GM21576 (cell line): ENCODE data around the gene NWD2.
"Not testable (repeated sequence)": the region's sequence is repeated elsewhere in the genome, so short reads cannot be mapped to it uniquely, and the experiment has no call there.

Experiments used
- ATAC-seq: cut with Tn5 transposase; IDR thresholded peaks from one replicate; pipeline ENCODE4 v1.9.1; 2021; ENCODE audit warnings: mild to moderate bottlenecking, moderate library complexity; ENCODE audit not compliant: unreplicated experiment

Gene NWD2

DNA sequence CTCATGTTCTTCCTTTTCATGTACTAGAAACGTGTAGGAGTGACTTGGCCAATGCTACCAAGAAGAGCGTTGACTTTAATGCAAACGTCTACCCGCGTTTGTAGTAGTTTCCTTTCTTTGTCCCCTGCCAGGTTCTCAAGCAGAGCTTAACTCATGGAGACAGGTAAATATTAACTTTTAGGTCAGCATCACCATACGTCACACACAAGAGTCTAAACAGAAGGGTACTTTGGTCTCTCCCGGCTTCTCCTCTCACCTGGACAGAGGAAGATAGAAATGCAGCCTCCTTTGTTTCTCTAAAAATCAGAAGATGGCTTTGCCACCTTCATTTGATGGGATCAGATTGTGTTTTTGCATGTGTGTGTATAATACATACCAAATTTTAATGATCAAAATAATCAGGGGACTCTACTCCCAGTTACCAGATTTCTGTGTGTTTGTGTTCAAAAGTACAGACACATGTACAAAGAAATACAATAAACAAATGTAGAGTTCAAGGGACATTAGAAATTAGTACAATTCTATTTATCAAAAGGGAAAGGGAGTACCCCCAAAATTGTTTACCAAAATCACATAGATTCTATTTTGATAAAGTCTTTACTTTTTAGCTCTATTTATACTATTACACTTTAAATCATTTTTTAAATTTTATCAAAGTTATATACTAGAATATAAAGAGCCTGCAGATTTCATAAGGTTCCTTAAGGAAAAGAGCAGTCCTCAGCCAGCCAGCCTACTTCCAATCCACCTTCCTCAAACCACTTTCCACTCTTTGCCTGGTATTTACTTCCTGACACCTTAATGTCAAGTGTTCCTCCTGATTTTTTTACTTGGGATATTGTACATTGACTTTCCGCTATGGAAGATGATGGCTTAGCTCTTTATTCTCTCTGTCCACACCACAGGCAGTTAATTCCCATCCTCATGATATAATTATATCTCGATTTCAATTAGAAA is 246.1 kb downstream of the NWD2 start:
- no peak for ATAC-seq

DNA sequence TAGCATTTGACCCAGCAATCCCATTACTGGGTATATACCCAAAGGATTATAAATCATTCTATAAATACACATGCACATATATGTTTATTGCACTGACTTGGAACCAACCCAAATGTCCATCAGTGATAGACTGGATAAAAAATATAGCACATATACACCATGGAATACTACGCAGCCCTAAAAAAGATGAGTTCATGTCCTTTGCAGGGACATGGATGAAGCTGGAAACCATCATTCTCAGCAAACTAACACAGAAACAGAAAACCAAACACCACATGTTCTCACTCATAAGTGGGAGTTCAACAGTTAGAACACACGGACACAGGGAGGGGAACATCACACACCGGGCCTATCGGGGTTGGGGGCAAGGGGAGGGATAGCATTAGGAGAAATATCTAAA is 250.8 kb downstream of the NWD2 start:
- not testable (repeated sequence) for ATAC-seq
